HG02623 (cell line): Measurements from ENCODE around the gene RER1.

ENCODE experiments used
- ATAC-seq: cut with Tn5 transposase; IDR thresholded peaks from one replicate; pipeline ENCODE4 v1.9.1; 2021; ENCODE audit warnings: moderate library complexity; ENCODE audit not compliant: unreplicated experiment

RER1 gene, protein sequence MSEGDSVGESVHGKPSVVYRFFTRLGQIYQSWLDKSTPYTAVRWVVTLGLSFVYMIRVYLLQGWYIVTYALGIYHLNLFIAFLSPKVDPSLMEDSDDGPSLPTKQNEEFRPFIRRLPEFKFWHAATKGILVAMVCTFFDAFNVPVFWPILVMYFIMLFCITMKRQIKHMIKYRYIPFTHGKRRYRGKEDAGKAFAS

DNA sequence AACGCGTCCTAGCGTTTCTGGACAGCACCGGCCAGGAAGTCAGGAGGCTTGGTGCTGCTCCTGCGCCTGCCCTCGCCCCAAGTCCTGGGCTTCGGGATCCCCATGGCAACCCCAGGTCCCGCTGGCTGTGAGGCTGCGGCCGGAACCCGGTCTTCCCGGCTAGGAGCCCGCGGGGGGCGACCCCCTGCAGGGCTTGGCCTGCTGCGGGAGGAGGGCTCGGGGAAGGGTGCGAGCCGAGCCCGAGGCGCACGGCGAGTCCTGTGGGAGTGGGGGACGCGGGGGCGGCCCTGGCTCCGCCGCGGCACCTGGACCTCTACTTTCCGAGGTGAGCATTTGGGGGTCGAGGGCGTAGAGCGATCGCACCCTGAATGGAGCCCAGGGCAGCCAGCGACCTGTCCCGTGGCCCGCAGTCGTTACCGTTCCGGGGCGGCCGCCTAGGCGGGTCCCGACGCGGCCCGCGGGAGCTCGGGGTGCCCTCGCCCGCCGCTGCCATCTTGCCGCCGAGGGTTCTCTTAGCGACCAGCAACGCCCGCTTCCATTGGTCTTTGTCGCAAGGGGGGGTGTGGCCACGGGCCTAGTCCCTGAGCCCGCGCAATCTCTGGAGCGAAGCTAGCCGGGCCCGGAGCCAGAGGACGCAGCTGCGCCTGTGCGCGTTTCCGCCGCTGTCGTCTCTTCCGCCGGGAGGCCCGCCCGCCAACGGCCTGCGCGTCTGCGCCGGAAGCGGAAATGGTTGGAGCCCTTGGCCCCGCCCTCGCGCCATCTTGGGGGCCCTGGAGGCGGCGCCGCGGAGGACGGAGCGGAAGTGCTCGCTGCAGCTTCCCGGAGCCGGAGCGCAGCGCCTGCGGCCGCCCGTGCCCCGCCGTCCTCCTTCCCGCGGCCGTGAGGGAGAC, at the start of gene RER1, which contains the start of gene MORN1:
TSS of gene RER1 (plus strand) at position 801 of the 890 bp plus-strand sequence. CDS start 3,950 bp downstream, outside the sequence.
TSS of gene MORN1 (minus strand) at position 514 of the 890 bp plus-strand sequence. CDS start at position 493, 21 bp downstream.
- ATAC-seq: peak; percentile 87

DNA sequence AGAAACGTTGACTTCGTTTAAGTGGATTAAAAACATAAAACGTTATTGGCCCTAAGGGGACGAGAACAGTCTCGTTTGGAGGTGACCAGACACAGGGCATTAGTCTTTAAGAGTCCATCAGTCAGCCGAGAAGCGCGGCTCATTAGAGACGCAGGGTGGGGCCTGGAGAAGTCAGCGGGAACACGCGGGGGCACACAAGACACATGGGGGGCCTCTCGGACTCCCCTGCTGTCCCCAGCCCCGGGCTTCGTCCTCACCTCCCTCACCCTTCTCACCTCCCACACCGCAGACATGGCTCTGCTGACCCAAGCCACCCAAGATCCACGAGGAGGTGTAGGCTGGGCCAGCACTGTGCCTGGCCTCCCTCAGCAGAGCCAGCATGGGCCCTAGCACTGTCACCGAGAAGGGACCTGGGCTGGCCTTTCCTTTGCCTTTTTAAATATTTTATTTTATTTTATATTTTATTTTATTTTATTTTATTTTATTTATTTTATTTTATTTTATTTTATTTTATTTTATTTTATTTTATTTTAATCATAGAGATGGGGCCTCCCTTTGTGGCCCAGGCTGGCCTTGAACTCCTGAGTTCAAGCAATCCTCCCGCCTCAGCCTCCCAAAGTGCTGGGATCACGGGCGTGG, 49.1 kb upstream of the RER1 start:
- ATAC-seq: no peak

DNA sequence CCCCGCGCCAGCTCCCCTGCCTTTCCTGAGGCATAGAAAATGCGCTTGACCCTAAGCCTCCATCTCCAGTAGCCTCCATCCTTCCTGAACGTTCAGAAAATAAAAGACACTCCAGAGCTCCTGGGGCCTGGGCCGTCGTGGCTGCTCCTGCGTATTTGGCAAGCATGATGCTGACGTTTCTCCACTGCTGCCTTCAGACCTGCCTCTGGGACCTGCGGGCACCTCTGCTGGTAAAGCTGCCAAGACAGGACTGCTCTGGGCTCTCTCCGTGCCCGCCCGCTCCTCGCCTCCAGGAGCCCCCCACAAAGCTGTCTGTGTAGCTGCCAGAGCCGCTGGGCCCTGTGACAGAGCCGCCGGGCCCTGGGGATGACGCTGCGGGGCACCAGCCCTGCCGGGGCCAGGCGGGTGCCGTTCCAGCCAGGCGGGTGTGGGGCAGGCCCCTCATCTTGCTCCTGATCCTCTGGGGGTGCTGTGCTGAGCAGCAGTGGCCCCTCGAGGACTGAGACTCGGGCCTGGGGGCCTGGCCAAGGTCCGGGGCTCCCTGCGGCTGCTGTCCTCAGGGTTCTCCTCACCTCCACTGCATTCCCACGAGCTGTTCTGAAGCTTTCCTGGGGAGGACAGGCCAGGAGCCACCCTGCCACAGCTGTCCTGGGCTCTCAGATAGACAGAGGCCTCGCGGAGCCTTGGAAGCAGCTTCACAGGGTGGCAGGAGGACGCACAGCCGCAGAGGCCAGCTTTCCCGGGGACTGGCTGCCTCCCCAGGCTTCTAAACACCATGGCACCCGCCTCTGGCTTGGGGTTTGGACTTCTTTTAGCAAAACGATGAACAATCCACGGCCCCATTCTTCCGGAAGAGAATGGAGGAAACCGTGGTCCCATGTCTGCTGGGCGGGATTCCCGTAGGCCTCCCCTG, 48.4 kb upstream of the RER1 start:
- ATAC-seq: no peak

- no peak for ATAC-seq
These were observed 47.4 kb upstream of the RER1 start for GRCh38 chr1:2344121-2344681.

DNA sequence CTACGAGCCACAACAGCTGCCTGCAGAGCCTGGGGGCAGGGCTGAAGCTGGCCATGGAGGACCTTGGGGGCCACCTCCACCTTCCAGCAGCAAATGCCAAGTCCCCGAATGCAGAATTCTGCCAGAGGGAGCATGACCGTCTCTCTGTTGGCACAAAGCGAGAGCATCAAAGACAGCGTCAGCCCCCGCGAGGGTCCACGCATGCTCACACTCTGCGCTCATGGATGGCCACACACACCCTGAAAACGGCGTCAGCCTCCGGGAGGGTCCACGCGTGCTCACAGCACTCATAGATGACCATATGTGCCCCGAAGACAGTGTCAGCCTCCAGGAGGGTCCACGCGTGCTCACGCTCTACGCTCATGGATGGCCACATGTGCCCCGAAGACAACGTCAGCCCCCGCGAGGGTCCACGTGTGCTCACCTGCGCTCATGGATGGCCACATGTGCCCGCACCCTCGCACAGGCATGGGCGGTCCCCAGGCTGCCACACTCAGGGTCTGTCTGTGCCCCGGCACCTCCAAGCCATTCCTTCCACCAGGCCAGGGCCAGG, 46.8 kb upstream of the RER1 start:
- no peak for ATAC-seq

DNA sequence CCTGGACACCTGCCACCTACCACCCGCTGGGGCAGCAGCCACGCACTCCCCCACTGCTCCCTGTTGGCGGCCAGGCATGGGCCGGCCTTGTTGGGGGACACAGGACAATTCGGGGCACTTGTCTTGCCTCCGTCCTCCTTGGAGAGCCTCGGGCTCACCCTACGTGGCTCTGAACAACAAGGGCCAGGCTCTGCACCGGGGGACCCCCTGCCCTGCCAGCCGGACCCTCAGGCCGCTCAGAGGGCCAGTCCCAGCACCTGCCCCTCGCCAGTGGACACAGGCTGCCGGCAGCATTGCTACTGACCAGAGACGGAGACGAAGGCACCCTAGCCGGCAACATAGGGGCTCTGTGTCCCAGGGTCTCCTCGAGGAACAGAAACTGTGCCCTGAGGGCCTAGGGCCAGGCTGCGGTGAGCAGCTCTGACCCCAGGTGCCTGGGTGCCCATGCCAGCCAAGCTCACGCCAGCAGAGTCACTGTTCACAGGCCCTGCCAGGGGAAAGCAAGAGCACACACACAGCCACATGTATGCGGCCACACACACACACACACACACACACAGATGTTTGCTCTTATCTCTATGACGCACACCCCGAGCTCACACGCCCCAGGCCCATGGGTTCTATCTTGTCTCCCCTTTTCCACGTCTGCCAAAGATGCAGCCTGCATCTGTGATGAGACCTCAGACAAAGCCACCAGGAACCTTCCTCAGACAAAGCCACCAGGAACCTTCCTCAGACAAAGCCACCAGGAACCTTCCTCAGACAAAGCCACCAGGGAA, 46.2 kb upstream of the RER1 start:
- ATAC-seq: no peak

GRCh38 chr1:2346691-2347408, 44.8 kb upstream of the RER1 start:
- ATAC-seq: no peak

- no peak for ATAC-seq
These were observed 44.2 kb upstream of the RER1 start for GRCh38 chr1:2347409-2347785.

DNA sequence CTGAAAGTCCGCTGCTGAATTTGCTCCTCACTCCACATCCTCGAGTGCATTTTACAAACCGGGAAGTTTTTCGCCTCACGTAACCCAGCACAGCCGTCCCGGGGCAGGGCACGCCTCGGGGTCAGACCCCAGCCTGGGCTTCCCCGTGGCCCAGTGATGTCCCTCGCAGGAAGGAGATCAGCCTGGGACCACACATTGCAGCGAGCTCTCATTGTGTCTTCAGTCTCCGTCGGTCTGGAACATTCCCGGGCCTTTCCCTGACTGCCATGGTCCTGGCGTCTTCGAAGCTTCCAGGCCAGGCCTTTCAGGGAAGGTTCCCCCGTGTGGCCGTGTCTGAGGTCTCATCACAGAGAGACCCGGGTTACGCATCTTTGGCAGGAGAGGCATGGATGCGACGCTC, 43.7 kb upstream of the RER1 start:
- no peak for ATAC-seq

- no peak for ATAC-seq
These were observed 43.0 kb upstream of the RER1 start for GRCh38 chr1:2348346-2349325.

DNA sequence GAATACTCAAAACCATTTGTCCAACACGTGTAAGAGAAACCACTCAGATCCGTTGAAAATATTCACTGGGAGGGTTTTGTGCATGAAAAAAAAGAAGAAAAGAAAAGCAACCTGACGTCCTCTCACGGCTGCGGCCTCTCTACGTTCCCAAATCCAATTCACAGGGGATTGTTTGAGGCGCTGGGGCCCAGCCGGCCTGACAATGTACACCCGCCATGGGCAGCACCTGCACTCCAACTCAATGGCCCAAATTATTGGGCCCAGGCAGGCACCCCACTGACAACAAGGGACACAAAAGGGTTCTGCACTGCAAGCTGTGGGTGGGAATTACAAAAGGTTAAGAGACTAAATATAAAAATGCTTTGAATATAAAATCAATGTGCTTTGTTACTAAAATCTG, 41.8 kb upstream of the RER1 start:
- ATAC-seq: no peak

DNA sequence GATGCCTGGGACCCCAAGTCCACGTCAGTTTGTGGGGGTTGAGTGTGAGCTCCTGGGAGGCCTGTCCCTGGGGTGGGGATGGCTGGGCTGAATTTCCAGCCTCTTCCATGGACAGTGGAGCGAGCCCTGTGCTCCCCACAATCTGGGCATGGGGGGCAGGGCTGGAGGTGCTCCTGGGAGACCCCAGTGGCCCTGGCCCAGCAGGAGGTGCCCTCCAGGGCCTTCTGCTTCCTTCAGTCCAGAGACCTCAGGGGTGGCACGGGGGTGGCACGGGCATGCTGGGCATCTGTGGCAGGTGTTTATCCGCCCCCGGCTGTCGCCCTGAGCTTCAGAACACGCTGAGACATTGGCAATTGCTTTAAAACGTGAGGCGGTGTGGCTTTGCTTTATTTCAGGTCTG, 41.1 kb upstream of the RER1 start:
- no peak for ATAC-seq

DNA sequence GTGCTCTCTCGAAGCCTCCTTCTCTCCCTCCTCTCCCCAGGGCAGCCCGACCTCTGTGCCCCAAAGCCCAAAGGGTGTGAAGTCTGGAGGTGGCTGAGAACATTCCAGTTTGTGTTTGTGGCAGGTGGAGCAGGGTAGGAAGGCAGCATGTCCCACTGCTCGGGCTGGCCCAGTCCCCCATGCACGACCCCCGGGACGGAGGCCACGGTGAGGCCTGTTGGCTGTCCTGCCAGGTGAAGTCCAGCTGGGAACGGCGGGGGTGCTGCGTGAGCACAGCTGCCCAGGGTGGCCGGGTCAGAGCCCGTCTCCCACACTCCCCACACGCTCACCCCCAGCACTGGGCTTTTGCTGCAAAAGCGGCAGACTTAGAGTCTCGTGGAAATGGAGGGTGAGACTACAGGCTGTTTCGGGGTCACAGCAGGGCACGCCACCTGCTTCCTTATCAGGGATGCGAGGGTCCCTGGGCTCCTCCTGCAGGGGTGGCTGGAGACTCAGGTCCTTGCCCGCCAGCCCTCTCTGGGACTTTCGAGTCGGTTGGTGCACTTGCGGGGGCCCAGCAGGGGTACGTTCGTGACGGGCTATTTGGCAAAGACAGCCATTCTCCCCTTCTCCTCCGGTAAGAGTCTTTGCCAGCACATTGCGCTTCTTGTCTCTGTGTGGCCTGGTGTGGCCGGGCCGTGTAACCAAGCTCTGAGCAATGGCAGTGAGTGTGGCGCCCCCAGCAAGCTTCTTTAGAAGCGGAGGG, 40.6 kb upstream of the RER1 start:
- no peak for ATAC-seq

DNA sequence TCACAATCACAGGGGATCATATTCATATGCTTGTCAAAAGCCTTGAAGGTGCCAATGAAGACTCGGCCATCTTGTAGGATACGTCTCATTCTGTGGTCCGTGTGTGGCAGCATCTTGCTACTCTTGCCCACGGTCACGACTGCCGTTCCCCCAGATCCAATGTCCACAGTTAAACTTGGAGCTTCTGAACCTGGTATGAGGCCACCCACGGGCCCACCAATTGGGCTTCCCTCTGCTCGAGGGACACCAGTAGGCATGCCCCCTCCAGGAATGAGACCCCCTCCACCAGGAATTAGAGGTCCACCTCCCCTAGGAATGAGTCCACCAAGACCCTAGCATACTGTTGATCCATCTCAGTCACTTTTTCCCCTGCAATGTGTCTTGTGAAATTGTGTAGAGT, 39.9 kb upstream of the RER1 start:
- no peak for ATAC-seq

GRCh38 chr1:2352341-2352896, 39.2 kb upstream of the RER1 start:
- no peak for ATAC-seq

- ATAC-seq: no peak
These were observed 38.6 kb upstream of the RER1 start for GRCh38 chr1:2352897-2353550.
